ENCODE data around the gene DKK2. TPM values are rescaled to one million over a fixed set of nuclear protein-coding genes. Genes with fewer than 3 reads are reported as not detected.

The DKK2 gene
- total RNA-seq, 1 experiment from 2014 or later, result not detected

DNA sequence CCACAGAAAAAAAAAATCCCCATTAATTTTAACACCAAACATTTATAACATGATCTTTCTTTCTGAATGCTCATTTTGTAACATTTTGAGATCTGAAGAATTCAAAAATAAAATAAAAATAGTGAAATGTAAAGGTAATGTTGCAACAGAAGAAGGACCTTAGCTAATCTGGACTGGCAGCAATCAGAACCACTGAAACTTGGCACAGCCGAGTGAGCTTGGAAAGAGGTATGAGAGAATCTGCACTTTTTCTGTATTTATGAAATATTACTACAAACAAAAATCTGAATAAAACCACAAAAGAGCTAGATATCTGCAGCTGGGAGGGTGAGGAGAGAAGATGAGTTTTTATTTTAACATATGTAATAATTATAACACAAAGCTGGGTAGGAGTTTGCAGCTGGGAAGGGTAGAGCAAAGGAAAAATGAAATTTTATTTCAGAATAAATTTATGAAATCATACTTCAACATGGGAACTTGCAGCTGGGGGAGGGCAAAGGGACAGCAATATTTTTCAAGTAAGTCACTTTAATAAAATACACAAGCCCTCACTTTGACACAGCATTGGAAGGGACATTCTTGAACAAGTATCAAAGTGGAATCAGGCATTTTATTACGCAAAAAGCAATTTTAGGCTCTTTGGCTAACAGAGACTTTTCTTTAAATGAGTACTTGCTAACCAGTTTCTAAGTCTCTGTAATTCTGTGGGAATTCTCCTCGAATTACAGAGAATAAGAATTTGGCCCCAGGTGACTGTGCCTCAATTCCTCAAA is 26.7 kb downstream of the DKK2 start:
- Histone ChIP-seq H3K9me3 (ENCODE audit: low read length) (no peaks in the 10 kb centered on the region), H3K4me1 (ENCODE audit: insufficient read depth, low read length) (no peaks in the 10 kb centered on the region), H4K20me1 (ENCODE audit: low read length) (no peaks in the 10 kb centered on the region), H3K4me3 (ENCODE audit: low read length) (no peak overlapping the region), H3K9ac (ENCODE audit: low read length) (no peak overlapping the region), H2AFZ (ENCODE audit: low read length) (no peak overlapping the region), H3K9me2 (replicated peaks; ENCODE audit: low read length) (no peaks in the 10 kb centered on the region), H3F3A (ENCODE audit: low read length, unreplicated experiment) (no peaks in the 10 kb centered on the region), H3K27me3 (ENCODE audit: low read length) (0 out of 2 replicates have a peak, but pooled peaks cover 14% of the 10 kb centered on the region), H3K4me2 (ENCODE audit: low read length) (no peak overlapping the region), H3K36me3 (ENCODE audit: low read depth, low read length) (no peaks in the 10 kb centered on the region), H3K79me2 (ENCODE audit: low read length) (no peaks in the 10 kb centered on the region), H3K27ac (ENCODE audit: low read length) (no peak overlapping the region)
- POLR2A ChIA-PET (ENCODE audit: unreplicated experiment), result no interaction called here
- CTCF ChIA-PET, result no interaction called here
- intact Hi-C loops (cut with micrococcal nuclease), result no loop called here
- DNase-seq (no peak), ATAC-seq (no peak)
- TF ChIP-seq CTCF (conservative IDR thresholded peaks at IDR 0.05; ENCODE audit: low read depth, low read length), result no peak
- TF ChIP-seq EZH2 (IDR thresholded peaks at IDR 0.05; ENCODE audit: low read length, unreplicated experiment), result no peak
- no peak for TF ChIP-seq EZH2phosphoT487 (IDR thresholded peaks at IDR 0.05; ENCODE audit: borderline replicate concordance, low read length)
- BruUV-seq (replicated peaks), result no TSS peak

GRCh38 chr4:107008115-107008514 is 28.0 kb downstream of the DKK2 start:
- Histone ChIP-seq H3K9me3 (ENCODE audit: low read length) (no peaks in the 10 kb centered on the region), H3K27ac (ENCODE audit: low read length) (no peak overlapping the region), H3K9ac (ENCODE audit: low read length) (no peak overlapping the region), H3K27me3 (ENCODE audit: low read length) (peaks cover 25% of the 10 kb centered on the region), H3K79me2 (ENCODE audit: low read length) (no peaks in the 10 kb centered on the region), H3K4me3 (ENCODE audit: low read length) (no peak overlapping the region), H3F3A (ENCODE audit: low read length, unreplicated experiment) (no peaks in the 10 kb centered on the region), H2AFZ (ENCODE audit: low read length) (no peak overlapping the region), H3K9me2 (replicated peaks; ENCODE audit: low read length) (no peaks in the 10 kb centered on the region), H4K20me1 (ENCODE audit: low read length) (no peaks in the 10 kb centered on the region), H3K4me1 (ENCODE audit: insufficient read depth, low read length) (no peaks in the 10 kb centered on the region), H3K36me3 (ENCODE audit: low read depth, low read length) (no peaks in the 10 kb centered on the region), H3K4me2 (ENCODE audit: low read length) (no peak overlapping the region)
- TF ChIP-seq EZH2phosphoT487 (IDR thresholded peaks at IDR 0.05; ENCODE audit: borderline replicate concordance, low read length) (no peak), EZH2 (IDR thresholded peaks at IDR 0.05; ENCODE audit: low read length, unreplicated experiment) (no peak), CTCF (conservative IDR thresholded peaks at IDR 0.05; ENCODE audit: low read depth, low read length) (no peak)
- no TSS peak for BruUV-seq (replicated peaks)
- ATAC-seq, result no peak
- no peak for DNase-seq
- ChIA-PET POLR2A (ENCODE audit: unreplicated experiment) (no interaction called here), CTCF (no interaction called here)
- intact Hi-C loops (cut with micrococcal nuclease), result no loop called here

DNA sequence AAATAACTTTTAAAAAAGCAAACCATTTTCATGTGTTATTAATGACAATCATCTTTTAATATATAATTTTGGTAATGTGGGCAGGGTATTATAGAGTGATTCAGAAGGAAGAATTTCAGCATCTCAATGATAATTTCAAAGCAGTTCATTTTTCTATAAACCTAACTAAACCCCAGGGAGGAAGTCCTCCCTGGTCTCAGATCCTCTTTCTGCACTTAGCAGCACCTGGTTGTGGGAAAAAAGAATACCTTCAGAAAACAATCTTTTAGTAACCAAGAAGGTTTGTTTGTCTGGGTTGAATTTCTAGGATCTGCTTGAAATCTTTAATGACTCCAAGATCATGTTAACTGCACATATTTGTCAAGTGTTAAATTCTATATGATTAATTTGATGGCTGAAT is 29.9 kb downstream of the DKK2 start:
- no peaks in the 10 kb centered on the region for H3K4me1 ChIP-seq (ENCODE audit: insufficient read depth, low read length)
- CTCF ChIA-PET, result no interaction called here

More for the DNA sequence above, 29.9 kb downstream of the DKK2 start:
- H3K4me2 ChIP-seq (ENCODE audit: low read length), result no peak overlapping the region
- intact Hi-C loops (cut with micrococcal nuclease), result no loop called here
- H4K20me1 ChIP-seq (ENCODE audit: low read length), result no peaks in the 10 kb centered on the region
- H3K79me2 ChIP-seq (ENCODE audit: low read length), result no peaks in the 10 kb centered on the region
- H3K9me2 ChIP-seq (replicated peaks; ENCODE audit: low read length), result no peaks in the 10 kb centered on the region
- H3F3A ChIP-seq (ENCODE audit: low read length, unreplicated experiment), result no peaks in the 10 kb centered on the region
- TF ChIP-seq EZH2phosphoT487 (IDR thresholded peaks at IDR 0.05; ENCODE audit: borderline replicate concordance, low read length), result no peak
- DNase-seq, result no peak
- H3K27ac ChIP-seq (ENCODE audit: low read length), result no peak overlapping the region
- no peak overlapping the region for H2AFZ ChIP-seq (ENCODE audit: low read length)
- ATAC-seq, result no peak
- peaks cover 30% of the 10 kb centered on the region for H3K27me3 ChIP-seq (ENCODE audit: low read length)
- H3K9me3 ChIP-seq (ENCODE audit: low read length), result no peaks in the 10 kb centered on the region
- H3K9ac ChIP-seq (ENCODE audit: low read length), result no peak overlapping the region
- POLR2A ChIA-PET (ENCODE audit: unreplicated experiment), result no interaction called here
- no peaks in the 10 kb centered on the region for H3K36me3 ChIP-seq (ENCODE audit: low read depth, low read length)
- H3K4me3 ChIP-seq (ENCODE audit: low read length), result no peak overlapping the region
- BruUV-seq (replicated peaks), result no TSS peak

All from PC-3 (cell line).